Measurements from ENCODE around the gene NUS1. TPM values are rescaled to one million over a fixed set of nuclear protein-coding genes. Genes with fewer than 3 reads are reported as not detected.

The NUS1 gene
- total and polyA plus RNA-seq, 2 of the 13 experiments (the other 11 are each of a cell fraction or from before 2014, with no cell fraction given) = 18.3 to 18.6 TPM

DNA sequence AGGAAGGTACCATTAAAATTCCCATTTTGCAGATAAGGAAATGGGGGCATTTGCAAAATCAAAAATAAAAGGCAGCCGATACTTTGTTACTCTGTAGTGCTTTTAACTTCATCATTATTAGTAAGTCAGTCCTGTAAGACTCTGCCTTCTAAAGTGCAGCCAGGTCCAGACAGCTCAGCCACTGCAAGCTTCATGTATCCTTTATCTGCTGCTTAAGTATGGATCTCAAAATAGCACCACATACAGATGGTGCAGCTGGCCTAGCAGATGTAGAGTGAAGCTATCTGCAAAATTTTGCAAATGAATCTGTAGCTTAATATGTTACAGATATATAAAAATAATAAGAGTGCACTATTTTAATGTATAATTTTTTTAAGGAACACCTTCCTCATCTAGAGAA, 53.4 kb downstream of the NUS1 start (continued):
- TF ChIP-seq MAZ (IDR thresholded peaks at IDR 0.05; ENCODE audit: borderline replicate concordance, low read depth, low read length) (no peak), MAZ (CRISPR knock-in tag; IDR thresholded peaks at IDR 0.05; ENCODE audit: low read depth) (no peak), ZNF737 (CRISPR knock-in tag; IDR thresholded peaks at IDR 0.05; ENCODE audit: borderline replicate concordance) (no peak), MEIS1 (CRISPR knock-in tag; IDR thresholded peaks at IDR 0.05; ENCODE audit: borderline replicate concordance) (no peak), ZMYM3 (CRISPR knock-in tag; IDR thresholded peaks at IDR 0.05) (no peak), ZNF101 (CRISPR knock-in tag; IDR thresholded peaks at IDR 0.05; ENCODE audit: borderline replicate concordance, low read depth) (no peak), CBX5 (CRISPR knock-in tag; IDR thresholded peaks at IDR 0.05; ENCODE audit: borderline replicate concordance) (no peak), HMG20A (CRISPR knock-in tag; IDR thresholded peaks at IDR 0.05; ENCODE audit: borderline replicate concordance) (no peak)

DNA sequence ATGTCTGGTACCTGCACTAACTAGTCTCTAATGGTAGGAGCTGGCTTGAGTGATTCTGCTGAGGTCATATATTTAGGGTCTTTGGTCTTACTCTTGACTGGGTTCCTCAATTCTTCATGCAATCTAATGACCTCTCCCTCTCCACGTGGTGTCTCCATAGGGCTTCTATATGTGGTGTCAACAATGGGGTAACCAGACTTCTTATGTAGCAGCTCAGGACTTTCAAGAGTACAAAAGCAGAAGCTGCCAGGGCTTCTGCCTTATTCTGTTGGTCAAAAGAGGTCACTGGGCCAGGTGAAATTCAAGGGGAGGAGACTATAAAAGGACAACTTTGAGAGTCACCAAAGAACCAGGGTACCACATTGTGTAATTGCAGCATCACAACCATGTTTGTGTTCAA, 54.3 kb downstream of the NUS1 start:
- intact Hi-C loops (cut with micrococcal nuclease; ENCODE audit: unreplicated experiment) (no loop called here), in situ Hi-C loops (cut with HindIII; ENCODE audit: extremely low pct_ligation_motif_present, low pct_unique_long_range_greater_than_20kb) (no loop called here)
- TF ChIP-seq, protein P1, sequence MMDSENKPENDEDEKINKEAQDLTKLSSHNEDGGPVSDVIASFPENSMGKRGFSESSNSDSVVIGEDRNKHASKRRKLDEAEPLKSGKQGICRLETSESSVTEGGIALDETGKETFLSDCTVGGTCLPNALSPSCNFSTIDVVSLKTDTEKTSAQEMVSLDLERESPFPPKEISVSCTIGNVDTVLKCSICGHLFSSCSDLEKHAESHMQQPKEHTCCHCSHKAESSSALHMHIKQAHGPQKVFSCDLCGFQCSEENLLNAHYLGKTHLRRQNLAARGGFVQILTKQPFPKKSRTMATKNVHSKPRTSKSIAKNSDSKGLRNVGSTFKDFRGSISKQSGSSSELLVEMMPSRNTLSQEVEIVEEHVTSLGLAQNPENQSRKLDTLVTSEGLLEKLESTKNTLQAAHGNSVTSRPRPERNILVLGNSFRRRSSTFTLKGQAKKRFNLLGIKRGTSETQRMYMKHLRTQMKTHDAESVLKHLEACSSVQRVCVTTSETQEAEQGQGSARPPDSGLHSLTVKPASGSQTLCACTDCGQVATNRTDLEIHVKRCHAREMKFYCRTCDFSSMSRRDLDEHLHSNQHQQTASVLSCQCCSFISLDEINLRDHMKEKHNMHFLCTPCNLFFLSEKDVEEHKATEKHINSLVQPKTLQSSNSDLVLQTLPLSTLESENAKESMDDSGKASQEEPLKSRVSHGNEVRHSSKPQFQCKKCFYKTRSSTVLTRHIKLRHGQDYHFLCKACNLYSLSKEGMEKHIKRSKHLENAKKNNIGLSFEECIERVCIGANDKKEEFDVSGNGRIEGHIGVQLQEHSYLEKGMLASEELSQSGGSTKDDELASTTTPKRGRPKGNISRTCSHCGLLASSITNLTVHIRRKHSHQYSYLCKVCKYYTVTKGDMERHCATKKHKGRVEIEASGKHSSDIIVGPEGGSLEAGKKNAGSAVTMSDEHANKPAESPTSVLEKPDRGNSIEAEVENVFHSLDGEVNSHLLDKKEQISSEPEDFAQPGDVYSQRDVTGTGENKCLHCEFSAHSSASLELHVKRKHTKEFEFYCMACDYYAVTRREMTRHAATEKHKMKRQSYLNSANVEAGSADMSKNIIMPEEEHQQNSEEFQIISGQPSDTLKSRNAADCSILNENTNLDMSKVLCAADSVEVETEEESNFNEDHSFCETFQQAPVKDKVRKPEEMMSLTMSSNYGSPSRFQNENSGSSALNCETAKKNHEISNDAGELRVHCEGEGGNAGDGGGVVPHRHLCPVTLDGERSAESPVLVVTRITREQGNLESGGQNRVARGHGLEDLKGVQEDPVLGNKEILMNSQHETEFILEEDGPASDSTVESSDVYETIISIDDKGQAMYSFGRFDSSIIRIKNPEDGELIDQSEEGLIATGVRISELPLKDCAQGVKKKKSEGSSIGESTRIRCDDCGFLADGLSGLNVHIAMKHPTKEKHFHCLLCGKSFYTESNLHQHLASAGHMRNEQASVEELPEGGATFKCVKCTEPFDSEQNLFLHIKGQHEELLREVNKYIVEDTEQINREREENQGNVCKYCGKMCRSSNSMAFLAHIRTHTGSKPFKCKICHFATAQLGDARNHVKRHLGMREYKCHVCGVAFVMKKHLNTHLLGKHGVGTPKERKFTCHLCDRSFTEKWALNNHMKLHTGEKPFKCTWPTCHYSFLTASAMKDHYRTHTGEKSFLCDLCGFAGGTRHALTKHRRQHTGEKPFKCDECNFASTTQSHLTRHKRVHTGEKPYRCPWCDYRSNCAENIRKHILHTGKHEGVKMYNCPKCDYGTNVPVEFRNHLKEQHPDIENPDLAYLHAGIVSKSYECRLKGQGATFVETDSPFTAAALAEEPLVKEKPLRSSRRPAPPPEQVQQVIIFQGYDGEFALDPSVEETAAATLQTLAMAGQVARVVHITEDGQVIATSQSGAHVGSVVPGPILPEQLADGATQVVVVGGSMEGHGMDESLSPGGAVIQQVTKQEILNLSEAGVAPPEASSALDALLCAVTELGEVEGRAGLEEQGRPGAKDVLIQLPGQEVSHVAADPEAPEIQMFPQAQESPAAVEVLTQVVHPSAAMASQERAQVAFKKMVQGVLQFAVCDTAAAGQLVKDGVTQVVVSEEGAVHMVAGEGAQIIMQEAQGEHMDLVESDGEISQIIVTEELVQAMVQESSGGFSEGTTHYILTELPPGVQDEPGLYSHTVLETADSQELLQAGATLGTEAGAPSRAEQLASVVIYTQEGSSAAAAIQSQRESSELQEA (CRISPR knock-in tag; IDR thresholded peaks at IDR 0.05; ENCODE audit: not compliant biosample characterization) = no peak
- TF ChIP-seq NKX3-1 (CRISPR knock-in tag; IDR thresholded peaks at IDR 0.05) (no peak), SSRP1 (CRISPR knock-in tag; IDR thresholded peaks at IDR 0.05) (no peak), PCBP1 (IDR thresholded peaks at IDR 0.05; ENCODE audit: borderline replicate concordance, low read depth, low read length) (no peak), ATF7-NPFF (CRISPR knock-in tag; IDR thresholded peaks at IDR 0.05; ENCODE audit: low read depth) (no peak), ZNF180 (CRISPR knock-in tag; IDR thresholded peaks at IDR 0.05; ENCODE audit: borderline replicate concordance, low read depth) (no peak), MZF1 (CRISPR knock-in tag; IDR thresholded peaks at IDR 0.05; ENCODE audit: borderline replicate concordance) (no peak), MATR3 (CRISPR knock-in tag; IDR thresholded peaks at IDR 0.05) (no peak)
- TF ChIP-seq, protein P2, sequence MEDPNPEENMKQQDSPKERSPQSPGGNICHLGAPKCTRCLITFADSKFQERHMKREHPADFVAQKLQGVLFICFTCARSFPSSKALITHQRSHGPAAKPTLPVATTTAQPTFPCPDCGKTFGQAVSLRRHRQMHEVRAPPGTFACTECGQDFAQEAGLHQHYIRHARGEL (CRISPR knock-in tag; IDR thresholded peaks at IDR 0.05) = no peak
- Histone ChIP-seq H3K4me2 (ENCODE audit: low read depth, low read length) (no peak overlapping the region), H3K9ac (ENCODE audit: insufficient read depth, low read depth, low read length) (no peak overlapping the region), H3K79me2 (ENCODE audit: insufficient read depth, low read length) (no peaks in the 10 kb centered on the region), H3K9me3 (ENCODE audit: low read length) (no peaks in the 10 kb centered on the region), H2AFZ (ENCODE audit: low read length) (no peak overlapping the region), H3K36me3 (replicated peaks in 1 of 2; ENCODE audit: control insufficient read depth in 1 of 2, insufficient read depth in 2 of 2, low read length in 2 of 2) (no peaks in the 10 kb centered on the region), H3K27ac (ENCODE audit: extremely low read length, insufficient read depth, low read length) (no peak overlapping the region), H3K27me3 (ENCODE audit: control insufficient read depth in 1 of 2, insufficient read depth in 2 of 2, low read length in 2 of 2) (no peaks in the 10 kb centered on the region), H4K20me1 (ENCODE audit: insufficient read depth, low read length) (no peaks in the 10 kb centered on the region), H3K4me3 (replicated peaks in 1 of 3; ENCODE audit: insufficient read depth in 1 of 3, low read depth in 2 of 3, low read length in 3 of 3) (no peak overlapping the region), H3K4me1 (ENCODE audit: insufficient read depth, low read length) (no peaks in the 10 kb centered on the region)
- ATAC-seq (no peak), DNase-seq (ENCODE audit: low spot score) (no peak), FAIRE-seq (no peak)
- POLR2A ChIA-PET = no interaction called here
- no TSS peak for BruUV-seq (replicated peaks)
- CTCF ChIA-PET (ENCODE audit: low intra/inter-chr PET ratio, low total read pairs) = no interaction called here
- 0% methylated on average over 1 of the region's 1 CpG for whole genome bisulfite sequencing (ENCODE audit: low lambda C conversion rate)

All from HepG2 (cell line).